ENCODE data around the gene CYP26C1.
"Not testable (repeated sequence)": the region's sequence is repeated elsewhere in the genome, so short reads cannot be mapped to it uniquely, and the experiment has no call there.

CYP26C1 gene

DNA sequence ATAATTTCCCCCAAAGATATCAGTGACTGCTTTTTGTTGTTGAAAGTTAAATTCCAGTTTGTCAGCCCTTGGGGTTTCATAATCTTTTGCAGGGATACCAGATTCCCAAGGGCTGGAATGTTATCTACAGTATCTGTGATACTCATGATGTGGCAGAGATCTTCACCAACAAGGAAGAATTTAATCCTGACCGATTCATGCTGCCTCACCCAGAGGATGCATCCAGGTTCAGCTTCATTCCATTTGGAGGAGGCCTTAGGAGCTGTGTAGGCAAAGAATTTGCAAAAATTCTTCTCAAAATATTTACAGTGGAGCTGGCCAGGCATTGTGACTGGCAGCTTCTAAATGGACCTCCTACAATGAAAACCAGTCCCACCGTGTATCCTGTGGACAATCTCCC lies 16.3 kb downstream of the CYP26C1 start:
- DNase-seq (ENCODE audit: low read depth), result no peak

DNA sequence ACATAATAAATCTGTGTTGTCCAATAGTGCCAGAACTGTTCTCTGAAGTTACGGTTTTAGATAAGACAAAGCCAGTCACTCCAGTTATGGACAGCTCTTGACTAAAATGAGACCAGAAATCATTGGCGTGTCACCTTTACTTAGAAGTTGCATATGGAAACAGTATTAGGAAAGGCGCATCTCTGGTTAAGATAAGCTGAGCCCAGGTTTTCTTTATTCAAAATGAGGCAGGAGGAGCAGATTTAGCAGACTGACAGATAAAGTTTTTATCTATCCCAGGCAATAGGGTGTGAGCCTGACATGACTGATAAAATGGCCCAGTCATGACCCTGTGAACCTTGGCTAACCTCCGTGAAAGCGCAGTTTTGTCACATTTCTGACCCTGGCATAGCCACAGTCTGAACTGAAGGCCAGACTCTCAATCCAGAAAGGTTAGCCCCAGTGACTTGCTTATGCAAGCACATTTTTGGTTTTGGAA lies 17.3 kb downstream of the CYP26C1 start:
- DNase-seq (ENCODE audit: low read depth), result no peak

DNA sequence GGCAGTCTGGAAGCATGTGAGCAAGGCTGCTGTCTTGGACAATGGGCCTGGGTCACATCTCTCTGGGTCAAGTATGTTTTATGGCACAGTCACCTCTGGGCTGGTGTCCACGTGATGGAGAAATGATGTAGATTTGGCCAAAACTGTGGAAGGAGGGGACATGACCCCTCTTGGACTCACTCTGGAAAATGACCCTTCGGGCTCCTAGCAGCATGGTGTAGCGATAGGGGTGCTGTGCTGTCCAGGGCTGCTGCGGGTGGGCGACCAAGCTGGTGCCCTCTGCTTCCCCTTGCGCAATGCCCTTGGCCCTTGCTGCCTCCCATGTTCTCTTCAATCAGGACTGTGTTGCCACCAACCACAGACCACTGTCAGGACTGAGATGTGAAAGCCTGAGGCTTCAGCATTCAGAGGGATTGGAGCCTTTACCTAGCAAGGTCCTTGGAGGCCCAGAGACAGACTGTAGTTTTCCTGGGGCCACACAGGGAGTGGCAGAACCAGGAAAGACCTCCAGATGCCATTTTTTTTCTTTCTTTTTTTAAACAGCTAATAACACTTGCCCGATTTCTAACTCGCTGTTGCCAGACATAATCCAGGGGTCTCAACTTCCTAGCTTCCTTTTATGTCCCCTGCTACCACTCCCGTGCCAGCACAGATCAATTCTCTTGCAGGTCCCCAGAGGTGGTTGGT lies 19.2 kb downstream of the CYP26C1 start:
- no peak for DNase-seq (ENCODE audit: low read depth)

DNA sequence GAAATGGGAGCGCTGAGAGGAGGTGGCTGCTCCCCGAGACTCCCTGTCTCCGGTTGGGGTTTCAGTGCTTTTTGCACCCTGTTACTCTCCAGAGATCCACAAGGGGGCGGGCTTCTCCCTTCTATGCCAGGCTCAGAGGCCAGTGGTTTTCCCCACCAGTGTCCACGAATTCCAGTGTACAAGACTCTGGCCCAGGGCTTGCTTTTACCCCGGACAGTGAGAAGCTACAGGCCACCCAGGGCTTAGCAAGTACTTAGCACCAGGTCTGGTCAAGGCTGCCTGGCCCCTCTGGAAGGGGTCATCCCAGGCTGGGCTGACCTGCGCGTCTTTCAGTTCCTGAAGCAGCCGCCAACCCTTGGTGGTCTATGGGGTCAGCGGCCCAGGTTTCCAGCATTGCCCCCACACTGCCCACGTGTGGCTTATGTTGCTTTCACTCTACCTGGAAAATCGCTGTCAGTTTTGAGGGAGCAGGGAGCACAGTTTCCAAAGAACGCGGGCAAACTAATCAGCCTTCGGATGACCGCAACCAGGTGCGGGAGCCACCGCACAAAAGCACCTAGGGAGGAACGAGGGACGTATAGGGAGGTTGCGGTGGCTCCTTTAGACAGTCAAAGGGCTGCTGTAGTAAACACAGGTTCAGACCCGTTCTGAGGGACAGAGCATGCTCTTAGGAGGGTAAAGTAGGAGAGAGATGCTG lies 19.9 kb downstream of the CYP26C1 start:
- DNase-seq (ENCODE audit: low read depth), result peak; percentile 14

DNA sequence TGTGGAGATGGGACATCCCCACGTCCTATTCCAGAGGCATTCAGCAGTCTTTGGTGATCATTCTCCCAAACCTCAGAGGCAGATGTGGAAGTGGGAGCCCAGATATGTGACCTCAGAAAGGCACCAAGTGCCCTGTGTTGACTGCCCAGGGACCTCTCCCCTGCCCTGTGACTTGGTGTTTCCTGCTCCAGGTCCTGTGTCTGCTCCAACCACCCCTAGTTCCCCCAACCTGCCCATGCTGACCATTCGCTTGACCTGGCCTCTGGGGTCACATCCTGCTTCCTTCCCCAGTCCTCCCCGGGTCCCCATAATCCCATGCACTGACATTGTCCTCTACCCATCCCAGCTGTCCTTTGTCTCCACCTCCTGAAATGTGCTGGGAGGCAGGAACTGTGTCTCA lies 20.7 kb downstream of the CYP26C1 start:
- DNase-seq (ENCODE audit: low read depth), result no peak

DNA sequence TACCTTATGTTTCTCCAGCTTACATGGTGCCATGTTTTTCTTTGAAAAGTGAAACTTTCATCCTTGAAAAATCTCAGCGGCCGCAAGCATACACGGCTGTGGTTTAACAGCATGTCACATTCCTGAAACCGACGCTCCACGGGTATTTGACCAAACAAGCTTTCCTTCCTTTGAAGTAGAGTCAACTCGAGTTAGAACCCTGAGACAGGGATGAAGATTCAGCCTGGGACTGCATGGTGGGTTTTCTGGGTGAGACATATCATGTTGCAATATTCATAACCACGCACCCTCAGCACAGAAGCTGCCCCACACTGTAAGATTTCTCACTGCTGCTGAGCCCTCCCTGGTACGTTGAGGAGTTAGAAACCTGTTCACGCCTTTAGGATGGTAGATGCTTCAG lies 21.2 kb downstream of the CYP26C1 start:
- DNase-seq (ENCODE audit: low read depth), result no peak

DNA sequence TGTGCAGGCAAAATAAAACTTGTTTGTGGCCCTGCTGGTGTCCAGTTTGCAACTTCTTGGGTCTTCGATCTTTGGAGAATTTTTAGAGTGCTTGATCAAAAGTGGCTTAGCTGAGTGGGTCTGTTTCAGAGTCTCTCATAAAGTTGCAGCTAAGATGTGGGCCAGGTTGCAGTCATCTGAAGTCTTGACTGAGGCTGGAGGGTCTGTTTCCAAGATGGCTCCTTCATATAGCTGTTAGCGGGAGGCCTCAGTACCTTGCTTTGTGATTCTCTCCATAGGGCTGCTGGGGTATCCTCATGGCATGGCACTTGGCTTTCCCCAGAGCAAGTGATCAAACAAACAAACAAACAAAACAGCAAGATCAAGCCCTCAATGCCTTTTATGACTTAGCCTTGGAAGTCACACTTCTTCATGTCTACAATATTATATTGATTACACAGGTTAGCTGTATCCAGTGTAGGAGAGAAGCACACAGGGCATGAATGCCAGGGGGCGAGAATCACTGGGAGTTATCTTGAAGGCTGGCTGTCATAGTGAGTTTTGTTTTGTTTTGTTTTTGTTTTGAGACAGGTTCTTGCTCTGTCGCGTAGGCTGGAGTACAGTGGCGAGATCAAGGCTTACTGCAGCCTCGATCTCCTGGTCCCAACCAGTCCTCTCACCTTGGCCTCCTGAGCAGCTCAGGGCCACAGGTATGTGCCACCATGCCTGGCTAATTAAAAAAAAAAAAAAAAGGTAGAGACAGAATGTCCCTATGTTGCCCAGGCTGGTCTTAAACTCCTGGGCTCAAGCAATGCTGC lies 23.3 kb downstream of the CYP26C1 start:
- no peak for DNase-seq (ENCODE audit: low read depth)

DNA sequence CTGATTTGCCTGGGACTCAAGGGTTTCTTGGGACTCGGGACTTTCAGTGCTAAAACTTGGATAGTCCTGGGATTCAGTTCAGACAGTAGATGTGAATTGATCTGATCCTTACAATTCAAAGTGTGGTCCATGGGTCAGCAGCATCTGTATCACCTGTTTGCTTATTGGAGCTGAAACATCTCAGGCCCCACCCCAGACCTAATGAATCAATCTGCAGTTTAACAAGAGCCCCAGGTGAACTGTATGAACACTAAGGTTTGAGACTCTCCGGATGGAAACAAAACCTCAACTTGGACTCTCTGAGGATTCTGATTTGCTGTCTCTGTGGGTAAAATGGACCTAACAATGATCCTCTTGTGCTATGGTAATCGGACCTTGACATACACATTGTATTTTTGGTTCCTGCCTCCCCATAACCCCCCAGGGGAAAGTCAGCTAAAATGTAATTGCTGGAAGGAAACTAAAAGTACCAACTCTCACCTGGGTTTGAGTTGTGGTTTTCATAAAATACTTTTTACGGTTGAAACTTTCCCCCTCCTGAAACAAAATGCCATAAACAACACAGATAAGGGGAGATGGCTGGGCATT lies 24.8 kb downstream of the CYP26C1 start:
- DNase-seq (ENCODE audit: low read depth), result no peak

DNA sequence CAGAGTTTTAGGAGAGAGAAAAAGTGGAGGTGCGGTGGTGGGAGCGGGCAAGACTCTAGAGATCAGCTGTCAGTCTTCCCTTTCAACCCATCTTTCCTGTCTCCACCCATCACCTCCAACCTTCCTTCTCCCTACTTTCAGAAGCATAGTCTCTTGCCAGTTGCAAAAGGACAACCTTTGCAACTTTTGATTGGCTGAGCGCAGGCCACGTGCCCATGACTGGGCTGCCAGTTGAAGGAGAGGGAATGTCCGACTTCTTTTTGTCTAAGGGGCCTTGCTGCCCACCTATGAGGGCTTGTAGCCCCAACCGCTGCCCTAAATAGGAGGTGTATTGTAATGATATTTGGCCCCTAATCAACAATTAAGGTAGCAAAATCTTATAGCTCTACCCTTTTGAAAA lies 25.7 kb downstream of the CYP26C1 start:
- DNase-seq (ENCODE audit: low read depth), result no peak

DNA sequence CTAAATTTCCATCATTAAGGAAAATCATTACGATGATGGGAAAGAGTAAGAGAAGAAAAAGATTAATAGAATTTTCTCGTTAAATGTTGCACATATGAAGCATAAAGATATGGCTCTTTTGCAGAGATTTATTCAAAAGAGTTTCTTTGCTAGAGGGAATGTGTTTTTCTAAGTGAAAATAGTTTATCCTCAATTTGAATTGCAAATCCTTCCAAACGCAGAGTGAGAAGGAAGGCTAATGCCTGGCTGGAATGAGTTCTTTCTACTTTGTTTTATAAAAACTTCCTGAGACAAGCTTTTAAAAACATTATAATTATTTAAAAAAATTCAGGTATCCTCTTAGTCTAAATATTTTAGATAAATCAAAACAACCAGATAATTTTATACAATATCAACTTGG lies 27.2 kb downstream of the CYP26C1 start:
- no peak for DNase-seq (ENCODE audit: low read depth)

DNA sequence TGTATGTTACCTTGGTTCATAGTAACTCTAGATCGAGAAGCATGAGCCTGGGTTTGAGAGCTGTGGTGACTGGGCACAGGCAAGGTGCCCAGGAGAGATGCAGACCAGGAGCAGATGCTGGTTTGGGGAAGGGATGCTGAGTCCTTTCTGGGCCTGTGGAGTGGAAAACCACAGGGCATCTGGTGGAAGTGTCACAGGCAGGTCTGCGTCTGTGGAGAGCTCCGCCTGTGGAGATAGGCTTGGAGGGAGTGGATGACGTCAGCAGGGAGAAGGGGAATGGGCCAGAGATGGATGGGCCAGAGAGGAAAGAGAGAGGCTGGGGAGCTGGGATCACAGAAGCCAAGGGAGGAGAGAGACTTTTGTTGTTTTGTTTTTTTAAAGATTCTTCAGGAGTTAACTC lies 27.9 kb downstream of the CYP26C1 start:
- DNase-seq (ENCODE audit: low read depth), result no peak

DNA sequence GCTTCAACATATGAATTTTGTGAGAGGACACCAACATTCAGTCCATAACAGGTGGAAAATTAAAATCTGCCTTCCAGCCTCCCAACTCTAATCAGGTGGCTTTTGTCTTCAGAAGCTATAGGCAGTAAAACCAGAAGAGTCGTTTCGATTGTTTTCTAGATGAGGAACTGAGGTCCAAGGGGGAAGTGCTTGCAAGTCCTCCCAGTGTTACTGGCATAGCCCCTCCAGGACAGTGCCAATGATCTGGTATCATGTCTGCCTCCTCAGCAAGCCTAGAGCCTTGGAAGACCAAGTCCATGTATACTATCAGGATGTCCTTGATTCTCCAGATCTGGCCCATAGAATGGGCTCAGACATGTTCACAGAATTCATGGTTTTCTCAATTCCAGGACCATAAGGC lies 30.0 kb downstream of the CYP26C1 start:
- no peak for DNase-seq (ENCODE audit: low read depth)

DNA sequence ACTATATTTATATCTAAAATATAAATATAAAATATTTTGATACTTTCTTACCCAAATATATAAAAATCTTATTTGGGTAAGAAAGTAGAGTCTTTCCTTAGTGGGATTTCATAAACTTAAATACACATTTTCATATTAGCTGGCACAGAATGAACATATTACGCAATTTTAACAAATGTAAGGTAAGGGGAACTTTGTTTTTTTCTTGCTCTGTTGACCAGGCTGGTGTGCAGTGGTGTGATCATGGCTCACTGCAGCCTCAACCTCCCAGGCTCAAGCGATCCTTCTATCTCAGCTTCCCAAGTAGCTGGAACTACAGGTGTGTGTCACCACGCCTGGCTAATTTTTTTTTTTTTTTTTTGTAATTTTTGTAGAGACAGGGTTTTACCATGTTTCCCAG lies 31.4 kb downstream of the CYP26C1 start:
- no peak for DNase-seq (ENCODE audit: low read depth)

DNA sequence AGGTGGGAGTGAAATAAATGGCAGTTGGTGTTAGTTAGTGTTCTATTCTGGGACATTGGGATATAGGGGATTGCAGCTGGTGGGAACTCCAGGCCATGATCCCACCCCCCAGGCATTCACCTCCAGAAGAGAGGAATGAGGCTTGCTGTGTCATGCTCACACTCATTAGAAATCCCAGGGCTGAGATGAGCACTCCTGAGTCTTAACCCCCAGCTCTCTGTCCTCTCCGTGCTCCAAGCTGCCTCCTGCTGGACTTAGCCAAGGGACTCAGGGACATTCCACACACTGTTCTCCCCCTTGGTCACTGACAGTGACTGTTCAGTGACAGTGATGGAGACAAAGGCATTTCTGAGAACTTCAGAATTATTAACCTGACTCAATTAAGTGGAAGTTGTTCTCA lies 34.6 kb downstream of the CYP26C1 start:
- no peak for DNase-seq (ENCODE audit: low read depth)

DNA sequence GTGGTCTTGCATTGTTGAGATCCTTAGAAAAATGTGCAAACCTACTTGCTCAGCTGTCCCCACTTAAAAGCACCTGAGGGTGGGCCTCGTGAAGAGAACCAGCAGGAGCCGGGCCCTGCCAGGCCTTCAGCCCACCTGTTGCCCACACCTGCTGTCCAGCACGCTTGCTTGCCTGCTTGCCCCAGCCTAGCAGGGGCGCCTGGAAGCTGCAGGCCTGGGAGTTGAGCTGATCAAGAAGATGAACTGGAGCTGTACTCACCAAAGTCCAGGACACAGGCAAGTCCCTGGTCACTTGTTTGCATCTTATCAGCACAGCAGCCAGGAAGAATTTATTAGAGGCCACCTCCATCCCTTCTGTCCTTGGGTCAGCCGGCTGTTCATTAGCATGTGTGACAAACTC lies 36.3 kb downstream of the CYP26C1 start:
- no peak for DNase-seq (ENCODE audit: low read depth)

DNA sequence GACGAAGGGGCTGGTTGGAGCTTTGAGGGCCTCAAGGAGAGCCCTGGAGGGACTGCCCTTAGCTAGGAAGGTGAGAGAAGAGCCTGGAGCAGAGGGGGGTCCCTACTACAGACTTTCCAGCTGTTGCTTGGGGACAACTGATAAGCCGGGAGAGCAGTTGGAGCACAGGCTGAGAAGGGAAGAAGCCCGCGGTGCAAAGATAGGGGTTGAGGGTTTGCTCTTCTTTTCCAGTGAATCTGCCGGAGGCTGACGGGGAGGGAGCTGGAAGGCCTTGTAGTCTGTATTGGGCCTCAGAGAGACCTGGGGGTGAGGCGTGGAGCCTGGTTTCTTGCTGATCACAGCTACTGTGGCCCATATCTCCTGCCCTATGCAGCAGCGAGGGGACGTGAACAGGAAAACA lies 36.8 kb downstream of the CYP26C1 start:
- DNase-seq (ENCODE audit: low read depth), result no peak

DNA sequence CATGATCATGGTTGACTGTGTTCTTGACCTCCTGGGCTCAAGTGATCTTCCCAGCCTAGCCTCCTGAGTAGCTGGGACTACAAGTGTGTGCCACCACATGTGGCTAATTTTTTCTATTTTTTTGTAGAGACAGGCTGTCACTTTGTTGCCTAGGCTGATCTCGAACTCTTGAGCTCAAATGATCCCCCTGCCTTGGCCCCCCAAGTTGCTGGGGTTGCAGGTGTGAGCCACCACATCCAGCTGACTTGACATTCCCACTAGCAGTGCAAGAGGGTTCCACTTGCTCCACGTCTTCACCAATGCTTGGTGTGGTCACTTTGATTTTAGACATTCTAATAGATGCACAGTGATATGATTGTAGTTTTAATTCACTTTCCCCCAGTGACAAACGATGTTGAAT lies 38.2 kb downstream of the CYP26C1 start:
- DNase-seq (ENCODE audit: low read depth), result no peak

DNA sequence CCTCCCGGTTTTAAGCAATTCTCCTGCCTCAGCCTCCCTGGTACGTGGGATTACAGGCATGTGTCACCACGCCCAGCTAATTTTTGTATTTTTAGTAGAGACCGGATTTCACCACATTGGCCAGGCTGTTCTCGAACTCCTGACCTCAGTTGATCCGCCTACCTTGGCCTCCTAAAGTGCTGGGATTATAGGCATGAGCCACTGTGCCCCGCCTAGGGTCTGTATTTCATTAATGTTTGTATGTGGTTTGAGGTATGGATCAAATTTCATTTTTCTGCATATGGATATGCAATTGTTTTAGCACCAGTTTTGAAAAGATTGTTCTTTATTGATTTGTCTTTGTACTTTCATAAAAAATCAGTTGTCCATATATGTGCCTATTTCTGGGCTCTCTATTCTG lies 39.1 kb downstream of the CYP26C1 start:
- no peak for DNase-seq (ENCODE audit: low read depth)

DNA sequence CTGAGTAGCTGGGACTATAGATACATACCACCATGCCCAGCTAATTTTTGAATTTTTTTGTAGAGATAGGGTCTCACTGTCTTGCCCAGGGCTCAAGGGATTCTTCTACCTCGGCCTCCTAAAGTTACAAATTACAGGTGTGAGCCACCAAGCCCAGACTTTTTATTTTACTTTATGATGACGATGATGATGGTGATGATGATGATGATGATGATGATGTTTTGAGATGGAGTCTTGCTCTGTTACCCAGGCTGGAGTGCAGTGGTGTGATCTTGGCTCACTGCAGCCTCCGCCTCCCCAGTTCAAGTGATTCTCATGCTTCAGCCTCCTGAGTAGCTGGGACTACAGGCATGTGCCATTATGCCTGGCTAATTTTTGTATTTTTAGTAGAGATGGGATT lies 40.5 kb downstream of the CYP26C1 start:
- DNase-seq (ENCODE audit: low read depth), result not testable (repeated sequence)

DNA sequence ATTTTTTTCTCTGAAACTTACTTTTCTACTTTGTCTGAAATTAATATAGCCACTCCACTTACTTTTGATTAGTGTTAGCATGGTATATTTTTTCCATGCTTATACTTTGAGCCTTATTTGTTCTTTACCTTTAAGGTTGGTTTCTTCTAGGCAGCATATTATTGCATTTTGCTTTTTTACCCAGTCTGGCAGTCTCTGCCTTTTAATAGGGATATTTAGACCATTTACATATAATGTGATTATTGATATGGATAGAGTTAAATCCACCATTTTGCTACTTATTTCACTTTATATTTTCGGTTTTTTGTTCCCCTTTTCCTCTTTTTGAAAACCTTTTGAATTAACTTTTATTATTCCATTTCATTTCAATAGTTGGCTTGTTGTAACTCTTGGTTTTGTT lies 43.4 kb downstream of the CYP26C1 start:
- no peak for DNase-seq (ENCODE audit: low read depth)

DNA sequence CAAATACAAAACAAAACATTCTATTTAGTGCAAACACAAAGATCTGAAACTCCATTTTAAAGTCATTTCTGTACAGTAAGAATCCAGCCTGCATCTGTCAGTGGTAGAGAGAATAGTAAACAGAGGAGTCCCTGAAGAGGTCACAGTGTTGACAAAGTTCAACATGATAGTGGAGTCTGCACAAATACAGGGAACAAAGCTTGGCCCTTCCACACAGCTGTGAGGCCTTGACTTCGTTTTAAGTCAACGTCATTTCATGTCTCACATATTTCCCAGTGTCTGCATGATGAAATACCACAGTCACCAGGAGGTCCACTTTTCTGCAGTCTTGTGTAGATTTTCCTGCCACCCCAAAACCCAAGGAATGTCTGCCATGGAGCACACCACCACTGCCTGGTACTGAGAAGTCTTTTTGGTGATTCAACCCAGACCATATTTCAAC lies 46.1 kb downstream of the CYP26C1 start:
- DNase-seq (ENCODE audit: low read depth), result no peak

DNA sequence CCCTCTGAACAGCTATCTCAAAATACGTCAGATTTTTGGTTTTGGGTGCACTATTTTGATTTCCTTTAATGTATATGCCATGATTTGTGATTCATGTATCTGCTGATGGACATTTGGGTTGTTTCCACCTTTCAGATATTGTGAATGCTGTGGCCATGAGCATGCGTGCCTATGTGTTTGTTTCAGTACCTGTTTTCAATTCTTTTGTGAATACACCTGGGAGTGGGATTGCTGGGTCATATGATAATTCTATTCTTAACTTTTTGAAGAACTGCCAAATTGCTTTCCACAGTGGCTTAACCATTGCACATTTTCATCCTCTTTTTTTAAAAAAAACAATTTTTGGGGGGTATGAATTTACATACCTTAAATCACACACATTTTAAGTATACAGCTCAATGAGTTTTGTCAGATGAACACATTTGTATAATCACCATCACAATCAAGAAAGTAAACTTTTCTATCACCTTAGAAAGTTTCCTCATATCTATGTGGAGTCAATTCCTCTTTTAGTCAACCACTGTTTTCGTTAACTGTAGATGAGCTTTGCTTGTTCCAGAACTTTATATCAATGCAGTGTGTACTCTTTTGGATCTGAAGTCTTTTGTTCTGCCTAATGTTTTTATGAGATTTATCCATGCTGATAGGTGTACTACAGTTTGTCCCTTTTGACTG lies 50.0 kb downstream of the CYP26C1 start:
- no peak for DNase-seq (ENCODE audit: low read depth)
